HG03575 (cell line): ENCODE measurements around the gene CFDP1.

ENCODE experiments used
- ATAC-seq: cut with Tn5 transposase; IDR thresholded peaks from one replicate; pipeline ENCODE4 v1.9.1; 2021; ENCODE audit not compliant: unreplicated experiment, insufficient number of reproducible peaks, low FRiP score; ENCODE audit errors: extremely low read depth

The CFDP1 gene

DNA sequence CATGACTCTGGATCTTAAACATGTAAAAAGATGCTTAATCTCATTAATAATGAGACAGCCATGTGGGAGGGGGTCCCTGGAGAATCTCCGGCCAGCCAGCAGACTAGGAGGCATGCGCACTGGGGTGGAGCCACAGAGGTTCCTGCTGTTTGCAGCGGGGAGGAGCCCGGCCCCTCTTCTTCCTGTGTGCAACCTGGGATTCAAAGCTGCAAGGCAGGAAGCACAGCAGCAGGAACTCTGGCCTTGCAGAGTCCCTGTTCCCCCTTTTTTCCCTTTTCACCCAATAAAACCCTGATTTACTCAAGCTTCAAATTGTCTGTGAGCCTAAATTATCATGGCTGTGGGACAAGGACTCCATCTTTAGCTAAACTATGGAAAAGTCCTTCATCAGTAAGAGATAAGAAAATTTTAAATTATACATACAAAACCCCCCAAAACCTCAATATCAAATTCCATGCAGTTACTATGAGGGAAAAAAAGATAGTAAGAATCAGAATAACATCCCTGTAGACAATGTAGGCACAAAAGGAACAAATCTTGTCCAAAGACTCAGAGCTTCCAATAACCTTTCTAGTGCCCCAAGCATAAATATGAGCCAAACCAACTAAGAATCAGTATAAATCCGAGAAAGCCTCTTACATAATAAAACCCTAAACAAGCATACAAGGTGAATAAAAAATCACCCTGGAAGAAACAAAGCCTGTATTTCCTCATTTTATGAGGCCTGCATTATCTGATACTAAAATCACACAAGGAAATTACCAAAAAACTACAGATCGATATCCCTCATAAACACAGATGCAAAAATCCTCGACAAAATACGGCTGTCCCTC lies 12.1 kb downstream of the CFDP1 start:
- ATAC-seq, result no peak

DNA sequence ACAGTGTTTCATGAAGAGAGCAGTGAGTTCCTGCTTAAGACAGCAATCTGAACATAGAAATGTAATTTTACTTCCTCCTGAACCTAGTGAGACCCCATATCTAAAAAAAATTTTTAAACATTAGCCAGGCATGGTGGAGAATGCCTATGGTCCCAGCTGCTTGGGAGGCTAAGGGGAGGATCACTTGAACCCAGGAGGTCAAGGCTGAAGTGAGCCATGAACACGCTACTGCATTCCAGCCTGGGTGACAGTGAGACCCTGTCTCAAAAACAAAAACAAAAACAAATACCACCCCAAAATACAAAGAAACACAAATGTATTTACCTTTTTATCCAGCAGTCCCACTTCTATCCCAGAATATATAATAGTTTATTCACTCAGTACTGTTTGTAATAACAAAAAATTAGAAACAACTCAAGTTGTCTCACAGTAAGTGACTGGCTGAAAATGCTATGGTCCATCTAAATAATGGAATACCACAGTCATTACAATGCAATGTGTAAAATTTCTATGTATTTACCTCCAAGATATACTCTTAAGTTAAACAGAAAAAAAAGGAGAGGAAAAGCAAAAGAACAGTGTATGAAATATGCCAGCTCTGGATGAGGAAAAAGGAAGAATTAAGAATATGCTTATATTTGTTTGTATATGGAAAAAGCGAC lies 16.3 kb downstream of the CFDP1 start:
- ATAC-seq, result no peak

DNA sequence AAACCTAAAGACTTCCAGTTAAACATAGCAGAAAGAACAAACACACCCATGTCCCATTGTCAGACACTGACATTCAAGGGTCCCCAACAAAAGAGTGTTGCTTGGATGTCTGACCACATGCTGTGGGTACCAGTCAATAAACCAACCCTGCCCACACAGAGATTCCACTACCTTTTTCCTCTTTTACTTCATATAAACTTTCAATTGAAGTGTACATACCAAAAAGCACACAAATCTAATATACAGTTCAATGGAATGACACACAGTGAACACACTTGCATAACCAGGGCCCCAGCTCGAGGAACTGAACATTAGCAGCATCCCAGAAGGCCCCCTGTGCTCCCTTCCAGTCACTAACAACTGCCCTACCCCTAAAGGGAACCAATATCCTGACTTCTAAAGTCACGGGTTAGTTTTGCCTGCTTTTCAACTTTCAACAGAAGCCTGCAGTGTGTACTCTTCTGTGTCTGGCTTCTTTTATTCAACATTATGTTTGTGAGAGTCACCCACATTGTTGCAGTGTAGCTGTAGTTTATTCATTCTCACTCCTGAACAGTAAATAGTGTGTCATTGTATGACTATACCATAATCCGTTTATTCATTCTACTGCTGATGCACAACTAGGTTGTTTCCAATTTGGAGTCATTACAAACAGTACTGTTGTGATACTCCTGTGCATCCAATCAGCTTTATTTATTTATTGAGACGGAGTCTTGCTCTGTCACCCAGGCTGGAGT lies 18.0 kb downstream of the CFDP1 start:
- ATAC-seq, result no peak

DNA sequence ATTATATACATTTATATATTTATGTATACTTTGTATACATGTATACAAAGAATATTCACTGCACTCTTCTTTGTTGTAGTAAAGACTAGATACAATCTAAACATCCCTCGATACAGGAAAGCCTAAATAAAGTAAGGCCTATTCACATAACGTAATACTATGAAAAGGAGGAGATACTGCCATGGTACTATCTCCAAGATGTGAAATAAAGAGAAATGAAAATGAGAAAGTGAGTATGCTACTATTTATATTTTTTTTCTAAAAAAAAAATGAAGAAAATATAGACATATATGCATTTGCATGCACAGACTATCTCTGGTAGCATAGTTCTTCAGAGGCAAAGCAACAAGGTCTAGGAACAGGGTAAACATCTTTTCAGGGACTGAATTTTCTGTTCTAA lies 19.4 kb downstream of the CFDP1 start:
- no peak for ATAC-seq

DNA sequence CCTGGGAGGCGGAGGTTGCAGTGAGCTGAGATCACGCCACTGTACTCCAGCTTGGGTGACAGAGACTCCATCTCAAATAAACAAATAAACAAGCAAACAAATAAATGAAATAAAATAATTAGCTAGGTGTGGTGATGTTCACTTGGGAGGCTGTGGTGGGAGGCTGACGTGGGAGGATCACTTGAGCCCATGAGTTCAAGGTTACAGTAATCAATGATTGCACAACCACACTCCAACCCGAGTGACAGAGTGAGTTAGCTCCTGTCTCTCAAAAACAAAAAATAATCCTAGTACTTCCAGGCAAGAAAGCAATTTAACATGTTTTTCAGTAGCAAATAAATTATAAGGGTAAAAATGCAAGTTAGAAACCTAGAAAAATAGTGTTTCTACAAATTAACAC lies 26.4 kb downstream of the CFDP1 start:
- no peak for ATAC-seq

DNA sequence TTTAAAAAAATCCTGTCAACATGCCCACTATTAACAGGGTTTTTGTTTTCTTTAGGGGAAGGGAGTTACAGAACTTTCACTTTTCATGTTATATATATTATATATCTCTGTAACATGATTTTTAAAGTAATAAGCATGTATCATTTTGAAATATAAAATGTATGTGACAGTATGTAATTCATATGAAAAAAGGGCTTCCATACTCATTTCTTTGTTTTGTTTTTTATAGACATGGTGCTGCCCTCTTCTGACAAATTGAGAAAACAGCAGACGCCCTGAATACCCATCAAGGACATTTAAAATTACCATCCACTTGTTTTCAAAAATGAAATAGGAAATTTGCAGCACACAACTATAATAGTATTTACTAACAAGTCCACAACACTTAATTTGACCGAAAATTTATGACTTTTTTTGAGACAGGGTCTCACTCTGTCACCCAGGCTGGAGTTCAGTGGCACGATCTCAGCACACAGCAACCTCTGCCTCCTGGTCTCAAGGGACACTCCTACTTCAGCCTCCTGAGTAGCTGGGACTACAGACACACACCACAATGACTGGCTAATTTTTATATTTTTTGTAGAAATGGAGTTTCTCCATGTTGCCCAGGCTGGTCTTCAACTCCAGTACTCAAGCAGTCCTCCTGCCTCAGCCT lies 30.4 kb downstream of the CFDP1 start:
- no peak for ATAC-seq

DNA sequence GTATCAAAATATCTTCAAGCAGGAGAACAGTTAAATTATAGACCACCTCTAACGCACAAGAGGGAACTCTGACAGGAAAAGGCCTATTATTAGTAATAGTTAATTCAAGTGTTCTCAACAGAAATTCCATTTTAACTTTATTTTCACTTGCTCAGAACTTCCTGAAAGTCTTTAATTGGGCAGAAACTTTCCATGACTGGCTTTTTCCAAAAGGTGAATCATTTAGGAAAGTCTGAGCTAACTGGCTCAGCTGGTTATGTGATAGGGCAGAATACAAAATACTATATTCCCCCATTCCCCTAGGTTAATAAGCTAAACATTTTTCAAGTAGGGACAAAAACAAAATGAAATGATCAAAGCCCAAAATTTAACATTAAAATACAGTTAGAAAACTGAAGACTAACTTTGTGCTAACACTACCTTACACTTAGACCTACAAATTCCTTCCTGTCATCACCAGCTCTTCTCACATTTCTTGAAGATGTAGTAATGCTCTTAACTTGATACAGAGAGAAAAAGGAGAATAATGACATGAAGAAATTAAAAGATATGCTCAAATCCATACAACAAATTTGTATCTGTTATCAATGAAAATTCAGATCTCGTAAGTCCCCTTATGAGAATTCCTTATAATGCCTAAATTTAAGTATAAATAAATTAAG lies 31.0 kb downstream of the CFDP1 start:
- no peak for ATAC-seq

DNA sequence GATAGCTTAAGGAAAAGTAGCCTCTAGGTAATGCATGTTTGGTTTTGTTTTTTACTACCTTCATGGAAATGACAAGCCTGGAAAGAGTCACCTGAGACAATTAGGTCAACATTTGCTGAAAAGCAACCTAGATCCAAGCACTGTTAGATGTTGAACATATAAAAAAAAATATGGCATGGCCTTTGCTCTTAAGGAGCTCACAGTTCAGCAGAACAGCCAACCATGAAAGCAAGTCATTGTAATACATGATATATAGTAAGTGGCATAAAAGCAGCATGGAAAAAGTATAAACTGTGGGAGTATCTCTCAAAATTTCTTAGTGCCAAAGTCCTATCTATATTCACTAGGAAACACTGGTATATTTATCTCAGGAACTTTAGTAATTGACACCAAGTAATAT lies 31.6 kb downstream of the CFDP1 start:
- no peak for ATAC-seq

DNA sequence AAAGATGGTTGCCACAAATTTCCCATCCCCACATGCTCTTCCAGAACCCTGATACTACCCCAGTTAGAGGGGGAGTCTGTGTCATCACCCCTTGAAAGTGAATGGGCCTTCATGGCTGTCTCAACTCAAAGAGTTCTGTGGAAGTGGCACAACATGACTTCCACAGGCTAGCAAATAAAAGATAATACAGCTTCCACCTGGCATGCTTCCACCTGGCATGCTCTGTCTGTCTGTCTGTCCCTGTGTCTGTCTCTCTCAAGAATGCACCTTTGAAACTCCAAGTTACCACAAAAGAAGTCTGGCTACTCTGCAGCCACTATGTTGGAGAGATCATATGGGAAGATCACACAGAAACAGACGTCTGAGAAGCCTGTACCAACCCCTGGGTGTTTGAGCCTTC lies 35.0 kb downstream of the CFDP1 start:
- no peak for ATAC-seq

DNA sequence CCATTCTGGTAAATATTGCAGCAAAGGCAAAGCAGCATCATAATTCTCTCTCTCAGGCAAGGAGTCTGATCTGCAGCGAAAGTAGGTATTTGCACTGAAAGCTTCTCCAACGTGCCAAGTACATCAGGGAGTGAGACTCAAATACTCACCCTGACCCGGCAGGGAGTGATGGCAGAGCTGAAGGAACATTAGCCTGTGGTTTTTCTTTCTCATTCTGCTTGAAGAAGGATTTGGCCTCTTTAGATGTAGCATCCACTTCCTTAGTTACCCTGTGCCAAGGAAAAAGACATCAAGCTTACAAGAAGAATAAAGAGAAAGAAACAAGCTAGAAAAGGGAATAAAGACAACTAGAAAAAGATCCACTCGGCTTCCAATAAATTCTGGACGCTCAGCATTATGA lies 38.4 kb downstream of the CFDP1 start:
- no peak for ATAC-seq

DNA sequence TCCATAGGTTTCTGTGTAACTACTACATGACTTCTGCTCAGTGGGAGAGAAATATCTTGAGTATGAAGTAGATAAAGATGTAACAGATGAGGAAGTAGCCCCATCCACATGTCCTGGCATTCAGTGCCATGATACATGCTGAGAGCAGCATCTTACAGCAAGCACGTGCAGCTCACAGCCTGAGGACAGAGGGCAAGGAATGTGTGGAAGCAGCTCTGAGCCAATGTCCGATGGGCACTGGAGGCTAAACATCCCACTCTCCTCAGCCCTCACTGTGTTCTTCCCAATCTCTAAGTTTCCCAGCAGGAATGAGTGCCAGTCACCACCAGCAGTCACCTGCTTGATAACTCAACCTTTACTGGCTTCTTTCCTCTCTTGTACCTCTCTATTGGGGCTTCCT lies 40.4 kb downstream of the CFDP1 start:
- ATAC-seq, result no peak

DNA sequence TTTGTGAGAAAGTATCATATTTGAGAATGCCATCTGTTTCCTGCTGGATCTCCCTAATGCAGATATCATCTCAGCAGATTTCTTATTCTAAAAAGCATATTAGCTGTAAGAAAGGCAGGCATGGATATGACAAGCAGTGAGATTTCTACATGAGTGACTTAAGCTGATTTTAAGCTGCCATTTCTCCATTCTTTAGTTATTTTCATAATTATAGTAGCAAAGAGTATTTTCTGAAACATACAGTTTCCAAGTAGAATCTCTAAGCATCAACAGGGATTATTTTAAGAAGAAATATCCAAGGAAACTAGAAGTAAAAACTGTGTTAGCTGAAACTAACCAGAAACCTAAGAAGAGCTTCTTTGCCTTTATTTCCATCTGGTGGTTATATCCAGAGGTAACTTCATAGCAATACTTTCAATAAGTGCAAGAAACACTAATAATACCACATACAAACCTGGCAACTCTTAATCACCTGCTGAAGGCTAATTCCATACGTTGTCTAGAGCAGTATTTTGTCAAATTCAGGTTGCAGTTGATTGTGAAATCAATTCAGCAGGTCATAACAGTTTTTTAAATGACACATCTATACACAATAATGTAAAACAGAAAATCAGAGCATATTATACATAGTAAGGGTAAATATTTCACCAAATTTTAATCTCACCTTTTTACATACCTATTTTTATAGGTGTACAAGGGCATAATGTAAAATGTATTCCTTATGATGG lies 42.2 kb downstream of the CFDP1 start:
- no peak for ATAC-seq

DNA sequence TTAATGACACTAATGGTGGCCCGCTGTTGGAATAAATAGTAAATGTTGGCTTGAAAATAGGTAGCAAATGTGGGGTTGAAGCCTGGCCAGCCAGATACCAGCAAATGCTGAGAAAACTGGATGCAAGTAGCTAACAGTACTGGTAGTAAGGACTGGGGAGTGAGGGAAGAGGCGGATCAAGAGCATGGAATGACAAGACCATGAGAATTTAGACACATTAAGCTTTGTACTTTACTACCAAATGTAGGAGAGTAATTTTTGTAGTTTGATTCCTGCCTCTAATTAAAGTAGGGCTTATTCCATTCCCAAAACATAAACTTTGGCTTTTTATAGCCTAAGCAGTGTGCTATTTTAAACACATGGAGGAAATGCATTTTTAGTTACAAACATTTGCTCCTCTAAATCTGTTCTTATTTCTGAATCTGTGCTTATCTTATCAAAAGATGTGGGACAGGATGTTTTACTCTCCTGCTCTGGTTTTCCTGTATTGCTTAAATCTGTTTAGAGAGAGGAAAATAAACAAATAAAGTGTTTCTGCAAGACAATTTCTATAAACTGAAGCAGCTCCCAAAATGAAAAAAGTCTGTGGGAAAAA lies 44.1 kb downstream of the CFDP1 start:
- ATAC-seq, result no peak

DNA sequence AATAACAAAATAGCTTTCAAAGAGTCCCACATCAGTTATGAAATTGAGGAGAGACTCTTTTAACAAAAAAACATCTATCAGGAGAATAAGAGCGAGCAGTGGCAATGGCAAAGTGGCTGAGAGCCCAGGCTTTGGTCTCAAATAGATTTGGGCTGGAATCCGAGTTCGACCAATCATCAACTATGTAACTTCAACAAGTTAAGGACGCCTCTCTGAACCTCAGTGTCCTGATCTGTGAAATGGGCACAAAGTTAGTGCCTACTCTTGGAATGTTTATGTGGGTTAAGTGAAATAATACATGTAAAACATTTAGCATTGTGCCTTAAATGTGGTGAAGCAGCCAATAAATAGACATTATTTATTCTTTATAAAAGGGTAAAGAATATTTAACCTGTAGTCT lies 45.4 kb downstream of the CFDP1 start:
- no peak for ATAC-seq

DNA sequence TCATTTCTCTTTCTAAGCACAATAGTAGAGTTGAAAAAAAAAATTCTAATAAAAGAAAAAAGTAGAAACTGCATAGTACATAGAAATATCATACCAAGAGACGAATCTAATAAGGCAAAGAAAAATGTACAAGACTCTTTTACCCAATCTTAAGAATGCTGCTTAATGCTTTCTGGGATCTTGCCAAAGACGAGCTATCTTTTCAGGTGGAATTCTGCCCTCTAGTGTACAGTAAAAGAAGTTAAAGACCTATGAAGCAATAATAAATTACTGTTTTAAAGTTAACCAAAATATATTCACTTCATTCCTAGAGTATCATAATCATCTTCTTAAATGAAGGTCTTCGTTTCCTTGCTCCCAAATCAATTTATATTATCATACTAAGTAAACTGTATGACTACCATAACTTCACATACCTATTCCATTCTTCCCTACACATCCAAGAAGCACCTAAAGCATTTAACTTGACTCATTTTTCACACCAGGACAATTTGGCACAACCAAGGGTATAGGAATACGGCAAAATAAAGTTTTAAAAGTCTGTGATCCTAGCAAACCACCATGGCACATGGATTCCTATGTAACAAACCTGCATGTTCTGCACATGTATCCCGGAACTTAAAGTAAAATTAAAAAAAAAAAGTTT lies 47.7 kb downstream of the CFDP1 start:
- no peak for ATAC-seq

DNA sequence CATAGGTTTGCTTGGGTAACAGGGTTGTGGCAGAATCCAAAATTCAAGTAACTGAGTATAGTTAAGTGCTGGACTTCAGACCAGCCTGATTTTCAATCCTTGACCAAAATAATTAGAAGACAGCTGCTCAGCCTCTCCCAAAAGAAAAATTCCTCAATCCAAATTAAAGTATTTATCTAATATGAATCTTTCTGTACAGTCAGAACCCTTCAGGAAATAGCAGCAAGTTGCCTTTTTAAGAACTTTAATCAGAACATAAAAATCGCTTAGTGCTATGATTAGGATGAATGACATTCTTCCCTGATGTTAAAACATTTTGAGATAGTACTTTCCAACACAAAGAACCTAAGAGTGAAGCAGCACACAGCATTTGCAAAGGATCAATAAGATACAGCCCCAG lies 50.2 kb downstream of the CFDP1 start:
- ATAC-seq, result no peak

DNA sequence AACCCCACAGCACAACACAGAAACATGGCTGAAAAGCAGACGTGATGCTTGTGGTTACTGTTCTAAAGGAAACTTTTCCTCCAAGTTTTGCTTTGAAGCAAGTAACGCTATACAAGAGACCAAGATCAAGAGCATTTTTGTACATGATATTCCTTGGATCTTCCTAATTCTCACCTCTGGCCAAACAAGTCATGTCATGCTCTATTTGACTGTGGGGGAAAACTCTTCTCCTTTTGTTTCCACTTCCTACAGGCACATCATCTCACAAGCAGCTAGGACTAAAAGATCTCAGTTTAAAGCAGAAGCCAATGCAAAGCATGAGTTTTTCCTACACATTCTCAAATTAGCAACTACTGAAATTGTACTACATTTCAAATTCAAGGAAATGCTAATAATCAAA lies 50.7 kb downstream of the CFDP1 start:
- no peak for ATAC-seq

DNA sequence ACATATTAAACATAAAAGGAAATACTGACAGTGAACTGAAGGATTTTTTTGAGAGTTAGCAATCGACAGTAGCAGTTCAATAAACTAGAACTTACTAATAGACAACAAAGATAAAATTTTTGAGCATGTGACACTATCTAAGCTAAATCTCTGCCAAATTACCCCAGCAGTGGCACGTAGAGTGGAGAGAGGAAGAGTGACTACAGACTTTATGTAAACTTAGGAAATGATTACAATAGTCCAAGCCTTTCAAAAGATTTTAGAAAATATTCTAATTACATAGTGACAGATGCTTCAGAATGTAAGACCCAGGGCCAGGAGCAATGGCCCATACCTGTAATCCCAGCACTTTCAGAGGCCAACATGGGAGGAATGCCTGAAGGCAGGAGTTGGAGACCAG lies 52.4 kb downstream of the CFDP1 start:
- no peak for ATAC-seq
